SK-N-SH (cell line): ENCODE data around the gene RFNG. TPM values are rescaled to one million over a fixed set of nuclear protein-coding genes. Genes with fewer than 3 reads are reported as not detected.

ENCODE experiments used
- CTCF ChIA-PET: fragments of 300-600, 350-600 bp; formaldehyde crosslinking; extraction: SDS; loops from one replicate; lab custom pipeline; 2021; lab: Yijun Ruan, JAX
- POLR2A ChIA-PET: fragments of 350-600 bp; sonication (Branson Sonifier 250); formaldehyde crosslinking; extraction: SDS; loops from one replicate; lab custom pipeline; 2020; ENCODE audit warnings: antibody characterized with exemption, inconsistent platforms; lab: Yijun Ruan, JAX
- DNase-seq: peaks from one replicate; pipeline ENCODE4 v3.0.0; 2012
- H2AFZ ChIP-seq: fragments of 200-600 bp; sonication (generic); 2 replicates; pipeline ENCODE4 v1.8.1; 2016; ENCODE audit warnings: antibody characterized with exemption, mild to moderate bottlenecking, low read depth
- H3F3A ChIP-seq: fragments of 200-600 bp; sonication (generic); replicated peaks from 2 replicates; pipeline ENCODE3; 2016; ENCODE audit warnings: antibody characterized with exemption, mild to moderate bottlenecking; ENCODE audit not compliant: insufficient read depth
- H3K27ac ChIP-seq, 2 experiments: fragments of 200-500 bp in 1 of 2; fragments of 200-600 bp in 1 of 2; sonication (Bioruptor generic) in 1 of 2; sonication (generic), shearing (Covaris generic) in 1 of 2; 2 replicates each; pipeline versions ENCODE4 v1.5.1 to v1.6.1; 2014 to 2016; ENCODE audit warnings: low read depth in 2 of 2, inconsistent platforms in 1 of 2, low read length in 1 of 2, mild to moderate bottlenecking in 1 of 2, mixed read lengths in 1 of 2
- H3K27me3 ChIP-seq: fragments of 200-600 bp; sonication (generic), shearing (Covaris generic); 2 replicates; pipeline ENCODE4 v1.6.1; 2016; ENCODE audit warnings: mixed run types; ENCODE audit not compliant: insufficient read depth
- H3K36me3 ChIP-seq, 2 experiments: fragments of 200-500 bp in 1 of 2; fragments of 200-600 bp in 1 of 2; sonication (Bioruptor generic) in 1 of 2; sonication (generic) in 1 of 2; replicated peaks in 1 of 2; 2 replicates each; pipeline versions ENCODE3 to v1.5.1; 2014 to 2016; ENCODE audit warnings: low read length in 1 of 2, mild to moderate bottlenecking in 1 of 2; ENCODE audit not compliant: insufficient read depth in 2 of 2, control insufficient read depth in 1 of 2
- H3K4me1 ChIP-seq, 2 experiments: fragments of 200-500 bp in 1 of 2; fragments of 200-600 bp in 1 of 2; sonication (Bioruptor generic) in 1 of 2; sonication (generic), shearing (Covaris generic) in 1 of 2; 2 replicates each; pipeline versions ENCODE4 v1.5.1 to v1.6.1; 2014 to 2016; ENCODE audit warnings: low read depth in 1 of 2, low read length in 1 of 2, mixed run types in 1 of 2; ENCODE audit not compliant: insufficient read depth in 2 of 2, control insufficient read depth in 1 of 2
- H3K4me2 ChIP-seq: fragments of 200-600 bp; sonication (generic), shearing (Covaris generic); 2 replicates; pipeline ENCODE4 v1.6.1; 2017; ENCODE audit warnings: mixed run types
- H3K4me3 ChIP-seq, 2 experiments: fragments of 200-500 bp in 1 of 2; fragments of 200-600 bp in 1 of 2; sonication (Bioruptor generic) in 1 of 2; sonication (generic), shearing (Covaris generic) in 1 of 2; 2 replicates each; pipeline versions ENCODE4 v1.5.1 to v1.8.1; 2014 to 2016; ENCODE audit warnings: low read depth in 2 of 2, inconsistent platforms in 1 of 2, low read length in 1 of 2, mild to moderate bottlenecking in 1 of 2, mixed read lengths in 1 of 2, moderate library complexity in 1 of 2
- H3K79me2 ChIP-seq: fragments of 200-600 bp; sonication (generic); 2 replicates; pipeline ENCODE4 v1.8.1; 2017; ENCODE audit warnings: mild to moderate bottlenecking; ENCODE audit not compliant: insufficient read depth
- H3K9ac ChIP-seq: fragments of 200-600 bp; sonication (generic); 2 replicates; pipeline ENCODE4 v1.6.1; 2017; ENCODE audit warnings: mixed run types
- H3K9me2 ChIP-seq: fragments of 200-600 bp; sonication (generic); 2 replicates; pipeline ENCODE4 v1.6.1; 2017; ENCODE audit warnings: mixed run types
- H3K9me3 ChIP-seq: fragments of 200-600 bp; sonication (generic); 2 replicates; pipeline ENCODE4 v1.6.1; 2017; ENCODE audit warnings: mixed run types, mild to moderate bottlenecking, moderate library complexity
- H4K20me1 ChIP-seq: fragments of 200-600 bp; sonication (generic); 2 replicates; pipeline ENCODE4 v1.6.1; 2017; ENCODE audit warnings: mild to moderate bottlenecking, mixed run types; ENCODE audit not compliant: insufficient read depth
- CHD2 ChIP-seq: fragments of 150-350 bp; IDR thresholded peaks from 2 replicates; pipeline ENCODE4 v1.6.1; 2018; ENCODE audit warnings: low read length; ENCODE audit not compliant: partially characterized antibody
- EP300 ChIP-seq, 2 experiments: IDR thresholded peaks; 2 replicates each; pipeline versions ENCODE4 v1.4.0 to v1.6.1; 2012; ENCODE audit warnings: borderline replicate concordance in 1 of 2, low read depth in 1 of 2, low read length in 1 of 2
- EZH2phosphoT487 ChIP-seq: fragments of 200-600 bp; sonication (generic); IDR thresholded peaks from 2 replicates; pipeline ENCODE4 v1.6.1; 2017; ENCODE audit warnings: low read depth, mixed run types, mild to moderate bottlenecking, antibody characterized with exemption, moderate library complexity, borderline replicate concordance
- FOXM1 ChIP-seq: IDR thresholded peaks from 2 replicates; pipeline ENCODE4 v1.4.0; 2012; ENCODE audit warnings: low read depth, mild to moderate bottlenecking
- GABPA ChIP-seq: IDR thresholded peaks from 2 replicates; pipeline ENCODE4 v1.4.0; 2012; ENCODE audit warnings: low read depth, mild to moderate bottlenecking
- MXI1 ChIP-seq: IDR thresholded peaks from 2 replicates; pipeline ENCODE4 v1.6.1; 2012; ENCODE audit warnings: mild to moderate bottlenecking, low read depth, low read length, improper control_type of control experiment
- NRF1 ChIP-seq: IDR thresholded peaks from 2 replicates; pipeline ENCODE4 v1.6.1; 2012; ENCODE audit warnings: low read depth, mild to moderate bottlenecking, low read length
- POLR2AphosphoS5 ChIP-seq: IDR thresholded peaks from 2 replicates; pipeline ENCODE4 v1.6.1; 2012; ENCODE audit warnings: low read depth, low read length
- RFX5 ChIP-seq: IDR thresholded peaks from 2 replicates; pipeline ENCODE4 v1.6.1; 2012; ENCODE audit warnings: mild to moderate bottlenecking, improper control_type of control experiment, low read length
- RXRA ChIP-seq: IDR thresholded peaks from 2 replicates; pipeline ENCODE4 v1.4.0; 2012; ENCODE audit warnings: low read depth, mild to moderate bottlenecking, borderline replicate concordance
- SIN3A ChIP-seq: IDR thresholded peaks from 2 replicates; pipeline ENCODE4 v1.6.1; 2012; ENCODE audit warnings: low read depth, mild to moderate bottlenecking, low read length, moderate library complexity, borderline replicate concordance
- TAF1 ChIP-seq: IDR thresholded peaks from 2 replicates; pipeline ENCODE4 v1.6.1; 2012; ENCODE audit warnings: low read depth, mild to moderate bottlenecking, low read length, moderate library complexity, borderline replicate concordance
- TCF12 ChIP-seq: IDR thresholded peaks from 2 replicates; pipeline ENCODE4 v1.4.0; 2012
- YY1 ChIP-seq: IDR thresholded peaks from 2 replicates; pipeline ENCODE4 v1.4.0; 2012; ENCODE audit warnings: low read depth, mild to moderate bottlenecking
- WGBS: methylation state at CpG from one replicate; pipeline ENCODE4 v1.1.6; 2017; ENCODE audit warnings: low lambda C conversion rate; 5-methylcytosine and 5-hydroxymethylcytosine counted together
- polyA plus RNA-seq, 3 experiments: library from polyadenylated mRNA; depleted of rRNA; stranded (reverse); fragments of >200 nt; gene quantifications; 2 replicates each; pipeline ENCODE4 v1.2.3, GENCODE V29; 2012
- TF ChIP-seq, protein P1 (sequence below): fragments of 150-350 bp; IDR thresholded peaks from 2 replicates; pipeline ENCODE4 v1.6.1; 2017; ENCODE audit warnings: antibody characterized with exemption, low read length, low read depth, borderline replicate concordance
- TF ChIP-seq, protein P2 (sequence below): IDR thresholded peaks from 2 replicates; pipeline ENCODE4 v1.4.0; 2012; ENCODE audit warnings: low read depth, borderline replicate concordance
- TF ChIP-seq, protein P3 (sequence below): fragments of 150-350 bp; IDR thresholded peaks from 2 replicates; pipeline ENCODE4 v1.6.1; 2016; ENCODE audit warnings: mild to moderate bottlenecking, low read depth, low read length
- TF ChIP-seq, protein P4 (sequence below): IDR thresholded peaks from 2 replicates; pipeline ENCODE4 v1.4.0; 2012; ENCODE audit warnings: low read depth

RFNG gene
- polyA plus RNA-seq, 1 of the 3 experiments (the other 2 are of a cell fraction), result 68.6 TPM

DNA sequence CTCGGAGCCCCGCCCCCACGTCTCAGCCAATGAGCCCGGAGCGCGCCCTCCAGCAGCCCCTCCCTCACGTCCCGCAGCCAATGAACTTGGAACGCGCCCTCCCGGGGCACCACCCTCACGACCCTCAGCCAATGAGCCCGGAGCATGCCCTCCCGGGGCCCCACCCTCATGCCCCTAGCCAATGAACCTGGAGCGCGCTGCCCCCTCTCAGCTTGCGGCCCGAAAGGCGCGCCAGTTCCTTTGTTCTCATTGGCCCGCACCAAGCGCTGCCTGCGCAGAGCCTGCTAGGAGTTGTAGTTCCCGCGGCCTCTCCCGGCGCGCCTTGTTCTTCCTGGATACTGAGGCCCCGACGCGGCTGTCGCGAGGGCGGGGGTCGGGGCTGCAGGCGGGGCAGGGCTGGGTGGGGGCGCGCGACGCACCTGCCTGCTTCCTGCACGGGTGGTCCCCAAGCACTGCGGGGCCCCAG is 28.6 kb downstream of the RFNG start, which contains the start of gene LRRC45 (continued):
- no peak for TF ChIP-seq EP300 (IDR thresholded peaks at IDR 0.05; ENCODE audit: borderline replicate concordance in 1 of 2, low read depth in 1 of 2, low read length in 1 of 2)
- TF ChIP-seq FOXM1, result no peak
- TF ChIP-seq, protein P1, sequence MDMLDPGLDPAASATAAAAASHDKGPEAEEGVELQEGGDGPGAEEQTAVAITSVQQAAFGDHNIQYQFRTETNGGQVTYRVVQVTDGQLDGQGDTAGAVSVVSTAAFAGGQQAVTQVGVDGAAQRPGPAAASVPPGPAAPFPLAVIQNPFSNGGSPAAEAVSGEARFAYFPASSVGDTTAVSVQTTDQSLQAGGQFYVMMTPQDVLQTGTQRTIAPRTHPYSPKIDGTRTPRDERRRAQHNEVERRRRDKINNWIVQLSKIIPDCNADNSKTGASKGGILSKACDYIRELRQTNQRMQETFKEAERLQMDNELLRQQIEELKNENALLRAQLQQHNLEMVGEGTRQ, result no peak
- TF ChIP-seq MXI1, result no peak
- TF ChIP-seq TAF1, result no peak
- TF ChIP-seq, protein P2, sequence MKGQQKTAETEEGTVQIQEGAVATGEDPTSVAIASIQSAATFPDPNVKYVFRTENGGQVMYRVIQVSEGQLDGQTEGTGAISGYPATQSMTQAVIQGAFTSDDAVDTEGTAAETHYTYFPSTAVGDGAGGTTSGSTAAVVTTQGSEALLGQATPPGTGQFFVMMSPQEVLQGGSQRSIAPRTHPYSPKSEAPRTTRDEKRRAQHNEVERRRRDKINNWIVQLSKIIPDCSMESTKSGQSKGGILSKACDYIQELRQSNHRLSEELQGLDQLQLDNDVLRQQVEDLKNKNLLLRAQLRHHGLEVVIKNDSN, result no peak
- TF ChIP-seq TCF12, result no peak
- no peak for TF ChIP-seq RXRA

DNA sequence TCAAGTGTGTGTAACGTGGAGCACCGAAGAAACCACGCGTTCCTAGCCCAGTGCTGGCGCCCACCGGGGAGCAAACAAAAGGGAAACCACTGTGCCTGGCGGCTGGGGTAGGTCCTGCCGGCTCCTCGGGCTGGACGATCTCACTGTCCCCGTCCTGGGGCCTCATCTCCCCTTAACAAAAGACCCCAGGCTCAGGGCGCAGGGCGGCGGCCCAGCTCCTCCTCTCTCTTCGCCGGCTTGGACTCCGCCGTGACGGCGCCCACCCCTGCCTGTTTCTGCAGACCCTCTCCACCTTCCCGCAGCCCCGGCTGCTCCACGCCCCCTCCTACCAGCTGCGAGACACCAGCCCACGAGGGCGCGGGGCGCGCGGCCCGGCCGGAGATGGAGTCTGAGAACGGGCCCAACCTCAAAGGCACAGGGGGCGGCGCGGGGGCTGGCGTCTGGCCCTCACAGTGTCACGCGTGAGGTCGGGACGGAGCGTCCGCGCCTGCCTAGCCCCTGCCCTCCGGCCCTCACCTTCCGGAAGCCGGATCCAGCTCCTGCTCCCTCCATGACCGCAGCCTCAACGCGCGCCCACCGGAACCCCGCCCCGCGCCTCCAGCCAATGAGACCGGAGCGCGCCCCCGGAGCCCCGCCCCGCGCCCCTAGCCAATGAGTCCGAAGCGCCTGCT is 29.2 kb downstream of the RFNG start, which contains the start of gene CENPX:
CENPX (minus strand) TSS at position 569 of the 671 bp plus-strand sequence; CDS start at position 552, 17 bp downstream.
- H3K4me2 ChIP-seq, result peak within 1 kb of the TSS; percentile 99
- H3K27me3 ChIP-seq, result no peaks in the 10 kb centered on the region
- peaks cover 7 to 23% of the 10 kb centered on the region in 2 experiments for H3K36me3 ChIP-seq
- H3K4me3 ChIP-seq, result peak within 1 kb of the TSS; percentile 88 to 92
- ChIA-PET CTCF (interaction anchor here (1.0 to 35.7 kb wide), 22 partner anchors 8 to 287 kb away, joined by 3 to 1216 read pairs (median 32); partner anchors contain the start of genes ARHGDIA, ASPSCR1, DCXR and FASN), POLR2A (interaction anchor here (0.6 to 4.2 kb wide), 11 partner anchors 9 to 94 kb away, joined by 3 to 41 read pairs (median 4); partner anchors contain the start of genes DCXR, FASN, MAFG and NOTUM)
- no peak for DNase-seq
- peaks cover 18 to 36% of the 10 kb centered on the region in 2 experiments; a peak in 3 of 4 replicates for H3K4me1 ChIP-seq
- H3K9me2 ChIP-seq, result no peaks in the 10 kb centered on the region
- peaks cover 36% of the 10 kb centered on the region for H3K79me2 ChIP-seq
- 1% methylated on average over 40 of the region's 64 CpGs for WGBS
- peak within 1 kb of the TSS; percentile 84 for H2AFZ ChIP-seq
- peak within 1 kb of the TSS; percentile 41 to 69 for H3K27ac ChIP-seq
- TF ChIP-seq, protein P3, sequence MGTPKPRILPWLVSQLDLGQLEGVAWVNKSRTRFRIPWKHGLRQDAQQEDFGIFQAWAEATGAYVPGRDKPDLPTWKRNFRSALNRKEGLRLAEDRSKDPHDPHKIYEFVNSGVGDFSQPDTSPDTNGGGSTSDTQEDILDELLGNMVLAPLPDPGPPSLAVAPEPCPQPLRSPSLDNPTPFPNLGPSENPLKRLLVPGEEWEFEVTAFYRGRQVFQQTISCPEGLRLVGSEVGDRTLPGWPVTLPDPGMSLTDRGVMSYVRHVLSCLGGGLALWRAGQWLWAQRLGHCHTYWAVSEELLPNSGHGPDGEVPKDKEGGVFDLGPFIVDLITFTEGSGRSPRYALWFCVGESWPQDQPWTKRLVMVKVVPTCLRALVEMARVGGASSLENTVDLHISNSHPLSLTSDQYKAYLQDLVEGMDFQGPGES, result no peak
- TF ChIP-seq GABPA (peak; percentile 68), TCF12 (no peak), POLR2AphosphoS5 (peak; percentile 60), FOXM1 (no peak), YY1 (peak; percentile 70), NRF1 (no peak), CHD2 (no peak), SIN3A (no peak; the same call in 1 of the 2 replicates), RFX5 (no peak), EZH2phosphoT487 (no peak), TAF1 (peak; percentile 69), MXI1 (peak; percentile 73)
- TF ChIP-seq, protein P1, result no peak
- TF ChIP-seq, protein P4, sequence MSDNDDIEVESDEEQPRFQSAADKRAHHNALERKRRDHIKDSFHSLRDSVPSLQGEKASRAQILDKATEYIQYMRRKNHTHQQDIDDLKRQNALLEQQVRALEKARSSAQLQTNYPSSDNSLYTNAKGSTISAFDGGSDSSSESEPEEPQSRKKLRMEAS, result peak; percentile 50; the same call in 1 of the 2 replicates
- TF ChIP-seq, protein P2, result no peak
- peaks cover 17% of the 10 kb centered on the region for H4K20me1 ChIP-seq
- peaks cover 32% of the 10 kb centered on the region for H3F3A ChIP-seq
- no peaks in the 10 kb centered on the region for H3K9me3 ChIP-seq
- peak within 1 kb of the TSS; percentile 86 for H3K9ac ChIP-seq
